ENCODE data around the gene ELP5. TPM values are rescaled to one million over a fixed set of nuclear protein-coding genes. Genes with fewer than 3 reads are reported as not detected.

The ELP5 gene
- total and polyA plus RNA-seq, 2 experiments from 2014 or later = 38.3 to 41.4 TPM

GRCh38 chr17:7283471-7284216 is 31.6 kb downstream of the ELP5 start:
- Histone ChIP-seq H3K9me2 (ENCODE audit: insufficient read depth) (no peaks in the 10 kb centered on the region), H4K20me1 (replicated peaks; ENCODE audit: insufficient read depth) (peaks cover 3% of the 10 kb centered on the region; the same call in 1 of the 2 replicates), H3K27me3 (ENCODE audit: insufficient read depth) (peaks cover 10% of the 10 kb centered on the region), H3K4me3 (no peak overlapping the region), H3K36me3 (ENCODE audit: insufficient read depth) (peaks cover 5% of the 10 kb centered on the region; the same call in 1 of the 2 replicates), H3K4me1 (ENCODE audit: insufficient read depth) (peaks cover 13% of the 10 kb centered on the region; the same call in 1 of the 2 replicates), H3K27ac (ENCODE audit: low read depth) (no peak overlapping the region), H3F3A (replicated peaks; ENCODE audit: low read depth) (peaks cover 15% of the 10 kb centered on the region; the same call in 1 of the 2 replicates), H3K4me2 (no peak overlapping the region), H3K79me2 (replicated peaks; ENCODE audit: insufficient read depth) (no peaks in the 10 kb centered on the region), H2AFZ (no peak overlapping the region)
- Mint-ChIP-seq H3K4me1 (peaks cover 29% of the 10 kb centered on the region), H3K27me3 (ENCODE audit: insufficient read depth, low read depth, poor library complexity) (peaks cover 18% of the 10 kb centered on the region), H3K36me3 (ENCODE audit: low read depth) (peaks cover 15% of the 10 kb centered on the region), H3K27ac (no peak overlapping the region), H3K9me3 (no peaks in the 10 kb centered on the region; the same call in 2 of the 3 replicates), H3K4me3 (peak overlapping the region; percentile 59; the same call in 2 of the 3 replicates)
- ATAC-seq (no peak), DNase-seq (ENCODE audit: low spot score) (no peak)
- TF ChIP-seq EZH2 (IDR thresholded peaks at IDR 0.05; ENCODE audit: low read depth, unreplicated experiment) (no peak), ZNF114 (CRISPR knock-in tag; IDR thresholded peaks at IDR 0.05) (no peak), STAT1 (IDR thresholded peaks at IDR 0.05; ENCODE audit: unreplicated experiment) (no peak), CREB1 (CRISPR knock-in tag; IDR thresholded peaks at IDR 0.05; ENCODE audit: low read depth) (no peak), ETS1 (IDR thresholded peaks at IDR 0.05) (no peak), JUNB (IDR thresholded peaks at IDR 0.05; ENCODE audit: unreplicated experiment) (no peak), ZNF331 (CRISPR knock-in tag; IDR thresholded peaks at IDR 0.05; ENCODE audit: low read depth) (no peak), NANOG (IDR thresholded peaks at IDR 0.05; ENCODE audit: borderline replicate concordance) (no peak), EZH2phosphoT487 (IDR thresholded peaks at IDR 0.05; ENCODE audit: unreplicated experiment) (no peak), POLR2AphosphoS5 (IDR thresholded peaks at IDR 0.05; ENCODE audit: low read depth) (no peak)
- TF ChIP-seq, protein P1, sequence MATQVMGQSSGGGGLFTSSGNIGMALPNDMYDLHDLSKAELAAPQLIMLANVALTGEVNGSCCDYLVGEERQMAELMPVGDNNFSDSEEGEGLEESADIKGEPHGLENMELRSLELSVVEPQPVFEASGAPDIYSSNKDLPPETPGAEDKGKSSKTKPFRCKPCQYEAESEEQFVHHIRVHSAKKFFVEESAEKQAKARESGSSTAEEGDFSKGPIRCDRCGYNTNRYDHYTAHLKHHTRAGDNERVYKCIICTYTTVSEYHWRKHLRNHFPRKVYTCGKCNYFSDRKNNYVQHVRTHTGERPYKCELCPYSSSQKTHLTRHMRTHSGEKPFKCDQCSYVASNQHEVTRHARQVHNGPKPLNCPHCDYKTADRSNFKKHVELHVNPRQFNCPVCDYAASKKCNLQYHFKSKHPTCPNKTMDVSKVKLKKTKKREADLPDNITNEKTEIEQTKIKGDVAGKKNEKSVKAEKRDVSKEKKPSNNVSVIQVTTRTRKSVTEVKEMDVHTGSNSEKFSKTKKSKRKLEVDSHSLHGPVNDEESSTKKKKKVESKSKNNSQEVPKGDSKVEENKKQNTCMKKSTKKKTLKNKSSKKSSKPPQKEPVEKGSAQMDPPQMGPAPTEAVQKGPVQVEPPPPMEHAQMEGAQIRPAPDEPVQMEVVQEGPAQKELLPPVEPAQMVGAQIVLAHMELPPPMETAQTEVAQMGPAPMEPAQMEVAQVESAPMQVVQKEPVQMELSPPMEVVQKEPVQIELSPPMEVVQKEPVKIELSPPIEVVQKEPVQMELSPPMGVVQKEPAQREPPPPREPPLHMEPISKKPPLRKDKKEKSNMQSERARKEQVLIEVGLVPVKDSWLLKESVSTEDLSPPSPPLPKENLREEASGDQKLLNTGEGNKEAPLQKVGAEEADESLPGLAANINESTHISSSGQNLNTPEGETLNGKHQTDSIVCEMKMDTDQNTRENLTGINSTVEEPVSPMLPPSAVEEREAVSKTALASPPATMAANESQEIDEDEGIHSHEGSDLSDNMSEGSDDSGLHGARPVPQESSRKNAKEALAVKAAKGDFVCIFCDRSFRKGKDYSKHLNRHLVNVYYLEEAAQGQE (IDR thresholded peaks at IDR 0.05; ENCODE audit: unreplicated experiment) = no peak
- TF ChIP-seq, protein P2, sequence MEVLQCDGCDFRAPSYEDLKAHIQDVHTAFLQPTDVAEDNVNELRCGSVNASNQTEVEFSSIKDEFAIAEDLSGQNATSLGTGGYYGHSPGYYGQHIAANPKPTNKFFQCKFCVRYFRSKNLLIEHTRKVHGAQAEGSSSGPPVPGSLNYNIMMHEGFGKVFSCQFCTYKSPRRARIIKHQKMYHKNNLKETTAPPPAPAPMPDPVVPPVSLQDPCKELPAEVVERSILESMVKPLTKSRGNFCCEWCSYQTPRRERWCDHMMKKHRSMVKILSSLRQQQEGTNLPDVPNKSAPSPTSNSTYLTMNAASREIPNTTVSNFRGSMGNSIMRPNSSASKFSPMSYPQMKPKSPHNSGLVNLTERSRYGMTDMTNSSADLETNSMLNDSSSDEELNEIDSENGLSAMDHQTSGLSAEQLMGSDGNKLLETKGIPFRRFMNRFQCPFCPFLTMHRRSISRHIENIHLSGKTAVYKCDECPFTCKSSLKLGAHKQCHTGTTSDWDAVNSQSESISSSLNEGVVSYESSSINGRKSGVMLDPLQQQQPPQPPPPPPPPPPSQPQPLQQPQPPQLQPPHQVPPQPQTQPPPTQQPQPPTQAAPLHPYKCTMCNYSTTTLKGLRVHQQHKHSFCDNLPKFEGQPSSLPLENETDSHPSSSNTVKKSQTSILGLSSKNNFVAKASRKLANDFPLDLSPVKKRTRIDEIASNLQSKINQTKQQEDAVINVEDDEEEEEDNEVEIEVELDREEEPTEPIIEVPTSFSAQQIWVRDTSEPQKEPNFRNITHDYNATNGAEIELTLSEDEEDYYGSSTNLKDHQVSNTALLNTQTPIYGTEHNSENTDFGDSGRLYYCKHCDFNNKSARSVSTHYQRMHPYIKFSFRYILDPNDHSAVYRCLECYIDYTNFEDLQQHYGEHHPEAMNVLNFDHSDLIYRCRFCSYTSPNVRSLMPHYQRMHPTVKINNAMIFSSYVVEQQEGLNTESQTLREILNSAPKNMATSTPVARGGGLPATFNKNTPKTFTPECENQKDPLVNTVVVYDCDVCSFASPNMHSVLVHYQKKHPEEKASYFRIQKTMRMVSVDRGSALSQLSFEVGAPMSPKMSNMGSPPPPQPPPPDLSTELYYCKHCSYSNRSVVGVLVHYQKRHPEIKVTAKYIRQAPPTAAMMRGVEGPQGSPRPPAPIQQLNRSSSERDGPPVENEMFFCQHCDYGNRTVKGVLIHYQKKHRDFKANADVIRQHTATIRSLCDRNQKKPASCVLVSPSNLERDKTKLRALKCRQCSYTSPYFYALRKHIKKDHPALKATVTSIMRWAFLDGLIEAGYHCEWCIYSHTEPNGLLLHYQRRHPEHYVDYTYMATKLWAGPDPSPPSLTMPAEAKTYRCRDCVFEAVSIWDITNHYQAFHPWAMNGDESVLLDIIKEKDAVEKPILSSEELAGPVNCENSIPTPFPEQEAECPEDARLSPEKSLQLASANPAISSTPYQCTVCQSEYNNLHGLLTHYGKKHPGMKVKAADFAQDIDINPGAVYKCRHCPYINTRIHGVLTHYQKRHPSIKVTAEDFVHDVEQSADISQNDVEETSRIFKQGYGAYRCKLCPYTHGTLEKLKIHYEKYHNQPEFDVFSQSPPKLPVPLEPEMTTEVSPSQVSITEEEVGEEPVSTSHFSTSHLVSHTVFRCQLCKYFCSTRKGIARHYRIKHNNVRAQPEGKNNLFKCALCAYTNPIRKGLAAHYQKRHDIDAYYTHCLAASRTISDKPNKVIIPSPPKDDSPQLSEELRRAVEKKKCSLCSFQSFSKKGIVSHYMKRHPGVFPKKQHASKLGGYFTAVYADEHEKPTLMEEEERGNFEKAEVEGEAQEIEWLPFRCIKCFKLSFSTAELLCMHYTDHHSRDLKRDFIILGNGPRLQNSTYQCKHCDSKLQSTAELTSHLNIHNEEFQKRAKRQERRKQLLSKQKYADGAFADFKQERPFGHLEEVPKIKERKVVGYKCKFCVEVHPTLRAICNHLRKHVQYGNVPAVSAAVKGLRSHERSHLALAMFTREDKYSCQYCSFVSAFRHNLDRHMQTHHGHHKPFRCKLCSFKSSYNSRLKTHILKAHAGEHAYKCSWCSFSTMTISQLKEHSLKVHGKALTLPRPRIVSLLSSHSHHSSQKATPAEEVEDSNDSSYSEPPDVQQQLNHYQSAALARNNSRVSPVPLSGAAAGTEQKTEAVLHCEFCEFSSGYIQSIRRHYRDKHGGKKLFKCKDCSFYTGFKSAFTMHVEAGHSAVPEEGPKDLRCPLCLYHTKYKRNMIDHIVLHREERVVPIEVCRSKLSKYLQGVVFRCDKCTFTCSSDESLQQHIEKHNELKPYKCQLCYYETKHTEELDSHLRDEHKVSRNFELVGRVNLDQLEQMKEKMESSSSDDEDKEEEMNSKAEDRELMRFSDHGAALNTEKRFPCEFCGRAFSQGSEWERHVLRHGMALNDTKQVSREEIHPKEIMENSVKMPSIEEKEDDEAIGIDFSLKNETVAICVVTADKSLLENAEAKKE (CRISPR knock-in tag; IDR thresholded peaks at IDR 0.05) = no peak
- TF ChIP-seq, protein P3, sequence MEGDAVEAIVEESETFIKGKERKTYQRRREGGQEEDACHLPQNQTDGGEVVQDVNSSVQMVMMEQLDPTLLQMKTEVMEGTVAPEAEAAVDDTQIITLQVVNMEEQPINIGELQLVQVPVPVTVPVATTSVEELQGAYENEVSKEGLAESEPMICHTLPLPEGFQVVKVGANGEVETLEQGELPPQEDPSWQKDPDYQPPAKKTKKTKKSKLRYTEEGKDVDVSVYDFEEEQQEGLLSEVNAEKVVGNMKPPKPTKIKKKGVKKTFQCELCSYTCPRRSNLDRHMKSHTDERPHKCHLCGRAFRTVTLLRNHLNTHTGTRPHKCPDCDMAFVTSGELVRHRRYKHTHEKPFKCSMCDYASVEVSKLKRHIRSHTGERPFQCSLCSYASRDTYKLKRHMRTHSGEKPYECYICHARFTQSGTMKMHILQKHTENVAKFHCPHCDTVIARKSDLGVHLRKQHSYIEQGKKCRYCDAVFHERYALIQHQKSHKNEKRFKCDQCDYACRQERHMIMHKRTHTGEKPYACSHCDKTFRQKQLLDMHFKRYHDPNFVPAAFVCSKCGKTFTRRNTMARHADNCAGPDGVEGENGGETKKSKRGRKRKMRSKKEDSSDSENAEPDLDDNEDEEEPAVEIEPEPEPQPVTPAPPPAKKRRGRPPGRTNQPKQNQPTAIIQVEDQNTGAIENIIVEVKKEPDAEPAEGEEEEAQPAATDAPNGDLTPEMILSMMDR (conservative IDR thresholded peaks at IDR 0.05; ENCODE audit: low read depth in 2 of 2) = no peak

All from GM23338 (cell line).